ENCODE measurements around the gene BMAL2.
A peak's percentile ranks its signal among the peaks of the same experiment; 100 is the strongest.

The BMAL2 gene

GRCh38 chr12:27293463-27293862 lies 39.2 kb upstream of the BMAL2 start:
- peak; percentile 51 for FAIRE-seq
- no peak for TF ChIP-seq TAF1 (IDR thresholded peaks at IDR 0.05; ENCODE audit: low read depth, low read length)
- no peak for TF ChIP-seq POLR2AphosphoS5 (IDR thresholded peaks at IDR 0.05; ENCODE audit: low read depth, low read length)
- no peak for TF ChIP-seq SPI1 (IDR thresholded peaks at IDR 0.05; ENCODE audit: low read depth, low read length)
- TF ChIP-seq PAX5 (IDR thresholded peaks at IDR 0.05; ENCODE audit: insufficient read depth, low read length, severe bottlenecking) = no peak
- TF ChIP-seq POLR2A (IDR thresholded peaks at IDR 0.05; ENCODE audit: low read depth, low read length) = no peak
- TF ChIP-seq POU2F2 (IDR thresholded peaks at IDR 0.05; ENCODE audit: low read depth, low read length) = no peak
- no peak for DNase-seq (ENCODE audit: insufficient read length, low spot score)

- no peak for DNase-seq (ENCODE audit: insufficient read length, low spot score)
- FAIRE-seq = no peak
- TF ChIP-seq TAF1 (IDR thresholded peaks at IDR 0.05; ENCODE audit: low read depth, low read length) (no peak), POLR2A (IDR thresholded peaks at IDR 0.05; ENCODE audit: low read depth, low read length) (no peak), SPI1 (IDR thresholded peaks at IDR 0.05; ENCODE audit: low read depth, low read length) (no peak)
Measured at GRCh38 chr12:27296674-27297073, 36.0 kb upstream of the BMAL2 start.

- no peak for DNase-seq (ENCODE audit: insufficient read length, low spot score)
- TF ChIP-seq SPI1 (IDR thresholded peaks at IDR 0.05; ENCODE audit: low read depth, low read length) (no peak), POLR2AphosphoS5 (IDR thresholded peaks at IDR 0.05; ENCODE audit: low read depth, low read length) (no peak)
- peak; percentile 43 for FAIRE-seq
Measured at GRCh38 chr12:27297566-27297965, 35.1 kb upstream of the BMAL2 start.

GRCh38 chr12:27299102-27299501 lies 33.5 kb upstream of the BMAL2 start:
- TF ChIP-seq POLR2AphosphoS5 (IDR thresholded peaks at IDR 0.05; ENCODE audit: low read depth, low read length) (no peak), TAF1 (IDR thresholded peaks at IDR 0.05; ENCODE audit: low read depth, low read length) (no peak)
- FAIRE-seq (no peak), DNase-seq (ENCODE audit: insufficient read length, low spot score) (no peak)

GRCh38 chr12:27300226-27300625 lies 32.4 kb upstream of the BMAL2 start:
- TF ChIP-seq POLR2A (IDR thresholded peaks at IDR 0.05; ENCODE audit: low read depth, low read length) (0 out of 2 replicates have a peak, but pooled peaks have one; percentile 21), SPI1 (IDR thresholded peaks at IDR 0.05; ENCODE audit: low read depth, low read length) (no peak)
- DNase-seq (ENCODE audit: insufficient read length, low spot score) (no peak), FAIRE-seq (no peak)

GRCh38 chr12:27303139-27304111 lies 29.2 kb upstream of the BMAL2 start:
- TF ChIP-seq PAX5 (IDR thresholded peaks at IDR 0.05; ENCODE audit: insufficient read depth, low read length, severe bottlenecking) = no peak
- no peak for TF ChIP-seq POLR2A (IDR thresholded peaks at IDR 0.05; ENCODE audit: low read depth, low read length)
- no peak for TF ChIP-seq POU2F2 (IDR thresholded peaks at IDR 0.05; ENCODE audit: low read depth, low read length)
- no peak for TF ChIP-seq SPI1 (IDR thresholded peaks at IDR 0.05; ENCODE audit: low read depth, low read length)
- no peak for TF ChIP-seq POLR2AphosphoS5 (IDR thresholded peaks at IDR 0.05; ENCODE audit: low read depth, low read length)
- no peak for TF ChIP-seq TAF1 (IDR thresholded peaks at IDR 0.05; ENCODE audit: low read depth, low read length)
- DNase-seq (ENCODE audit: insufficient read length, low spot score) (no peak), FAIRE-seq (peak; percentile 70)

- DNase-seq (ENCODE audit: insufficient read length, low spot score) (no peak), FAIRE-seq (peak; percentile 48)
Measured at GRCh38 chr12:27304856-27305255, 27.8 kb upstream of the BMAL2 start.

GRCh38 chr12:27305673-27306456 lies 26.8 kb upstream of the BMAL2 start:
- DNase-seq (ENCODE audit: insufficient read length, low spot score) = no peak
- no peak for FAIRE-seq
- no peak for TF ChIP-seq SPI1 (IDR thresholded peaks at IDR 0.05; ENCODE audit: low read depth, low read length)
- no peak for TF ChIP-seq TAF1 (IDR thresholded peaks at IDR 0.05; ENCODE audit: low read depth, low read length)
- TF ChIP-seq POLR2AphosphoS5 (IDR thresholded peaks at IDR 0.05; ENCODE audit: low read depth, low read length) = no peak
- TF ChIP-seq POLR2A (IDR thresholded peaks at IDR 0.05; ENCODE audit: low read depth, low read length) = no peak
- TF ChIP-seq PAX5 (IDR thresholded peaks at IDR 0.05; ENCODE audit: insufficient read depth, low read length, severe bottlenecking) = no peak
- TF ChIP-seq POU2F2 (IDR thresholded peaks at IDR 0.05; ENCODE audit: low read depth, low read length) = no peak

More at GRCh38 chr12:27304856-27305255, 27.8 kb upstream of the BMAL2 start:
- TF ChIP-seq PAX5 (IDR thresholded peaks at IDR 0.05; ENCODE audit: insufficient read depth, low read length, severe bottlenecking) (no peak), POLR2A (IDR thresholded peaks at IDR 0.05; ENCODE audit: low read depth, low read length) (no peak), POU2F2 (IDR thresholded peaks at IDR 0.05; ENCODE audit: low read depth, low read length) (no peak), POLR2AphosphoS5 (IDR thresholded peaks at IDR 0.05; ENCODE audit: low read depth, low read length) (no peak), TAF1 (IDR thresholded peaks at IDR 0.05; ENCODE audit: low read depth, low read length) (no peak), SPI1 (IDR thresholded peaks at IDR 0.05; ENCODE audit: low read depth, low read length) (no peak)

GRCh38 chr12:27309293-27309994 lies 23.2 kb upstream of the BMAL2 start:
- TF ChIP-seq TAF1 (IDR thresholded peaks at IDR 0.05; ENCODE audit: low read depth, low read length) (no peak), POLR2AphosphoS5 (IDR thresholded peaks at IDR 0.05; ENCODE audit: low read depth, low read length) (no peak), PAX5 (IDR thresholded peaks at IDR 0.05; ENCODE audit: insufficient read depth, low read length, severe bottlenecking) (no peak), POLR2A (IDR thresholded peaks at IDR 0.05; ENCODE audit: low read depth, low read length) (no peak), POU2F2 (IDR thresholded peaks at IDR 0.05; ENCODE audit: low read depth, low read length) (no peak), SPI1 (IDR thresholded peaks at IDR 0.05; ENCODE audit: low read depth, low read length) (no peak)
- FAIRE-seq = peak; percentile 54
- DNase-seq (ENCODE audit: insufficient read length, low spot score) = no peak
